Measurements from ENCODE around the gene DENND5A.
"Not testable (repeated sequence)": the region's sequence is repeated elsewhere in the genome, so short reads cannot be mapped to it uniquely, and the experiment has no call there.

The DENND5A gene

GRCh38 chr11:9210224-9210921 lies 54.8 kb downstream of the DENND5A start:
- no peak for DNase-seq

- DNase-seq: not testable (repeated sequence)
These were observed 55.5 kb downstream of the DENND5A start for GRCh38 chr11:9209604-9210003.

GRCh38 chr11:9208726-9209501 lies 56.2 kb downstream of the DENND5A start:
- no peak for DNase-seq

GRCh38 chr11:9207229-9207628 lies 57.9 kb downstream of the DENND5A start:
- DNase-seq: no peak

GRCh38 chr11:9206496-9206895 lies 58.7 kb downstream of the DENND5A start:
- DNase-seq: peak; percentile 16

- no peak for DNase-seq
These were observed 61.3 kb downstream of the DENND5A start for GRCh38 chr11:9203691-9204311.

GRCh38 chr11:9201372-9202162 lies 63.6 kb downstream of the DENND5A start:
- no peak for DNase-seq

GRCh38 chr11:9200471-9200870 lies 64.7 kb downstream of the DENND5A start:
- DNase-seq: no peak

GRCh38 chr11:9193316-9193715 lies 71.8 kb downstream of the DENND5A start:
- DNase-seq: no peak

GRCh38 chr11:9192561-9192960 lies 72.6 kb downstream of the DENND5A start:
- DNase-seq: no peak

GRCh38 chr11:9190326-9191016 lies 74.7 kb downstream of the DENND5A start:
- not testable (repeated sequence) for DNase-seq

- not testable (repeated sequence) for DNase-seq
These were observed 76.3 kb downstream of the DENND5A start for GRCh38 chr11:9188860-9189259.

GRCh38 chr11:9187616-9188015 lies 77.5 kb downstream of the DENND5A start:
- no peak for DNase-seq

GRCh38 chr11:9184516-9184915 lies 80.6 kb downstream of the DENND5A start:
- no peak for DNase-seq

GRCh38 chr11:9182180-9182871 lies 82.8 kb downstream of the DENND5A start:
- DNase-seq: no peak

- DNase-seq: no peak
These were observed 84.4 kb downstream of the DENND5A start for GRCh38 chr11:9180784-9181183.

GRCh38 chr11:9179141-9179540 lies 86.0 kb downstream of the DENND5A start:
- no peak for DNase-seq

- DNase-seq: no peak
These were observed 86.4 kb downstream of the DENND5A start for GRCh38 chr11:9178716-9179115.

- DNase-seq: no peak
These were observed 87.6 kb downstream of the DENND5A start for GRCh38 chr11:9177438-9178091.

GRCh38 chr11:9176550-9176949 lies 88.6 kb downstream of the DENND5A start:
- DNase-seq: no peak

- no peak for DNase-seq
These were observed 89.0 kb downstream of the DENND5A start for GRCh38 chr11:9176136-9176535.
